Stimulated activated CD8-positive, alpha-beta memory T cell treated with anti-CD3 and anti-CD28 coated beads, Interleukin-15, amount 100 ng/mL, for 1 hour (primary cell): ENCODE results near the gene EPHB2.

Experiments
- DNase-seq: peaks from one replicate; pipeline ENCODE4 v3.0.0-alpha.2; 2020; ENCODE audit warnings: low read depth

The EPHB2 gene

GRCh38 chr1:22886211-22886610, 175.6 kb downstream of the EPHB2 start:
- DNase-seq = no peak

- no peak for DNase-seq
Observed at GRCh38 chr1:22887491-22887890, 176.9 kb downstream of the EPHB2 start.

DNA sequence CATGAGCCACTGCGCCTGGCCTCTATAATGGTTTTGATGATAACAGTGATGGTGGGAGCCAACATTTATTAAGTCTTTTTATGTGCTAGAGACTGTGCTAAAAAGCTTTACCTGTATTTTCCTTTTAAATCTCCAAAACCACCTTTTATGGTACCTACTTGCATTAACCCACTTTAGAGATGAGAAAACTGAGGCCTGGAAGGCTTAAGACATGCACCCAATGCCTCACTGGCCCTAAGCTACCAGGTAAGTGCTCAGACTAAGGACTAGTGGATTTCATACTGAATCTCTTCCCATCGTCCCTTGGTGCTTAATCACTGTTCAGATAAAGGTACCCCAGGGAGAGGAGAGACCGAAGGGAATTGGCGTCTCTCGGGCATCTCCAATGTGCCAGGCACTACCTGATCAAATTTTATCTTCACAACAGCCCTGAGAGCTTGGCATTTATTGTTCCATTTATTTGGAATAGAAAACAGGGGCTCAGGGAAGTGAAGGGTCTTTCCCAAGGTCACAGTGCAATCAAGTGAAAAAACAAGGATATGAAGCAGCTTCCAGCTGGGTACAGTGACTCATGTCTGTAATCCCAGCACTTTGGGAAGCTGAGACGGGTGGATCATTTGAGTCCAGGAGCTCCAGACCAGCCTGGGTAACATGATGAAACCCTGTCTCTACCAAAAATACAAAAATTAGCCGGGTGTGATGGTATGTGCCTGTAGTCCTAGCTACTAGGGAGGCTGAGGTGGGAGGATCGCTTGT, 177.9 kb downstream of the EPHB2 start:
- no peak for DNase-seq

- DNase-seq = no peak
Observed at GRCh38 chr1:22889213-22889827, 178.7 kb downstream of the EPHB2 start.

DNA sequence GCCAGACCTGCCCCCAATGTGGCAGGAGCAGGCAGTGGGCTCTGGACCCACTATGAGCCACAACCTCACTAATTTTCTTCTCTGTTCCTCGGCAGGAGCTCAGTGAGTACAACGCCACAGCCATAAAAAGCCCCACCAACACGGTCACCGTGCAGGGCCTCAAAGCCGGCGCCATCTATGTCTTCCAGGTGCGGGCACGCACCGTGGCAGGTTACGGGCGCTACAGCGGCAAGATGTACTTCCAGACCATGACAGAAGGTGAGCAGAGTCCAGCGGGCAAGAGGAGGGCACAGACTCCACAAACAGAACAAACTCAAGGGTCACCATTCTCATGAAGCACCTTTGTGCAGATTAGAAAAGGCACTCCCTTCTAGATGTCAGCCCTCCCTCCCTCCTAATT, 182.2 kb downstream of the EPHB2 start:
- DNase-seq = no peak

DNA sequence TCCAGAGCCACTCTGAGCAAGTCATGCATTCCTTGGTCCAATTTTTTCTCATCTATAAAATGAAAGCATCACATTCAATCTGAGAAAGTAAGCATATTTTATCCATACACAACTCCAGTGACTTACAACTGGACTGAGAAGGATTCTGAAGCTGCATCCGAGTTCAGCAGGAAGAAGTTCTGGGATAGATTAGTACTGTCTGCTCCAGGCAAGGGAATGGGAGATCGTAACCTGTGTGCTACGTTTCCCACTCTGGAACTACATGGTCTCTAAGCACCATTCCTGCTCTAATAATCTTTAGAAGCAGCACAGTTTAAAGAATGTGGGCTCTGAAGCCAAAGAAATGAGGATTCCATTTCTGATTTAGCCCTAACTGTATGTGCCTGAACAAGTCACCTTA, 182.7 kb downstream of the EPHB2 start:
- DNase-seq = no peak

DNA sequence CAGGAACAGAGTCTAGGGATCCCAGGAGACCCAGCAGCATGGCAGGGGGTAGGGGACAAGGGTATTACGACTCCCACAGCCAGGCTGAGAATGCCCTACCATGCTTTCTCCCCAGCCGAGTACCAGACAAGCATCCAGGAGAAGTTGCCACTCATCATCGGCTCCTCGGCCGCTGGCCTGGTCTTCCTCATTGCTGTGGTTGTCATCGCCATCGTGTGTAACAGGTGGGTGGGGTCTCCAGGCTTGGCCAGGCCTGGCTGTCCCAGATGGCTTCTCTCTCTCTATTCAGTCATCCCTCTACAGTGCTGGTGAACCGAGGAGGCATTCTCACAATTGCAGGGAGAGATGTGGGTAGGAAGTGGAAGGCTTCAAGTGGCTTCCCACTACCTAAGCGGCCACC, 184.7 kb downstream of the EPHB2 start:
- no peak for DNase-seq

GRCh38 chr1:22896184-22896583, 185.5 kb downstream of the EPHB2 start:
- DNase-seq = no peak

DNA sequence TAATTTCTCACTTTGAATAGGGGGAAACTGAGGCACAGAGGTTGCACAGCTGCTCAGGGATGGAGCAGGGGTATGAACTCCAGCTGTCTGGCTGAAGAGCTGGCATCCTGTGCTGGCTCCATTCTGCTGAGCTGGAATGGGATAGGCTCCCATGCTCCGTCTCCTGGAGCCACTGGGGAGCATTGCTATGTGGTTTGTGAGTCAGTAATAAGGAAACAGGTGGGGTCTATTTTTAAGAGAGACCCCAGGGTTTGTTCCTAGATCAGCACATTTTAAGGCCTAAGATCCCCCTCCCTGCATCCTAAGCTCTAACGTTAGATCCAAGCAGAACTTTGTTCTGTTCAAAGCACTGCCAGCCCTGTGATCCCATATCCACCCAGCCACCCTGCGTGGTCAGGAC, 189.8 kb downstream of the EPHB2 start:
- DNase-seq = no peak

DNA sequence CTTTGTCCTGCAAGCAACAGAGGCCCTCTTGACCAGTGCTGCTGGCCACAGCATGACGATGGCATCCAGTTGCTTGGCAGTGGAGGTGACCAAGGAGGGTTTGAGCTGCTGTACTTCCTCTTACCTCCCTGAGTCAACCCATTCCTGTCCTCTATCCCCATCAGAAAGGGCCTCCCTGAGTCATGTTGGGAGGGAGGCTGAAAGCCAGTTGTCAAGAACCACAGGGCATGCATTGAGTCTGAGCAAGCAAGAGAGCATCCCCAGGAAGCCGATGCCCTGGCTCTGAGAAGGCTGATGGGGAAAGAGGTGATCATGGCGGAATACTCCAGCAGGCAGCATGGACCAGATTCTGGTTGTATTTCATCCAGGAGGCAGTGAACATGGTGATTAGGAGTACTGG, 192.5 kb downstream of the EPHB2 start:
- no peak for DNase-seq

DNA sequence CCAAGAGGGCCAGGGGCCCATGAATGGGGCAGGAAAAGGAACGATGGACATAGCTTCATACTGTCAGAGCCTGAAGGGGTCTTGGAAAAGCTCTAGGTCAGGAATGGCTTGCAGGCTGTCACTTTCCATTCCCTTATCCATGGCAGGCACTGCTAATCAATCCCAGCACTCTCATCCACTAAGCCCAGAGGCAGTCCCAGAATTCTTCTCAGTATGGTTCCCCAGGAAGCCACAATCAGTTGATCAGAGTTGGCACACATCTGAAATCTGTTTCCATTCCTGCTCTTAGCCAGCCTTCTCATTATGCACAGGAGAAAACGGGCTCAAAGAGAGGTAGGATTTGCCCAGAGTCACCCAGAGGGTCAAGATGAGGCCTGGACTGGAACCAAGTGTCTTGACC, 196.3 kb downstream of the EPHB2 start:
- DNase-seq = no peak

DNA sequence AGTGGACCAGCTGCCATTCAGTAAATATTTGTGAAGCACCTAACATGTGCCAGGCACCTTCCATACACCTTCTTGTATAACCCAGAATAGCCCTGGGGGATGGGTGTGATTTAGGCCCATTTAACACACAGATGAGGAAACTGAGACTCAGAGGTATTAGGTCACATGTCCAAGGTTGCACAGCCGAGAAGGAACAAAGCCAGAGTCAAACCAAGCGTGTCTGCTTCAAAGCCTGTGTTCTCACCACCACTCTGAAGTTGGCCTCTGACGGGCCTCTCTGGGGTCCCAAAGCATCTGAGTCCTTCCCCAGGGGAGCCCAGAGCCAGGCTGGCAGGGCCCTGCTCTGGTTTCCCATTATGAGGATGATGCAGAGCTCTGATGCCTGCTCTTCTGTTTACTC, 196.9 kb downstream of the EPHB2 start:
- DNase-seq = no peak

DNA sequence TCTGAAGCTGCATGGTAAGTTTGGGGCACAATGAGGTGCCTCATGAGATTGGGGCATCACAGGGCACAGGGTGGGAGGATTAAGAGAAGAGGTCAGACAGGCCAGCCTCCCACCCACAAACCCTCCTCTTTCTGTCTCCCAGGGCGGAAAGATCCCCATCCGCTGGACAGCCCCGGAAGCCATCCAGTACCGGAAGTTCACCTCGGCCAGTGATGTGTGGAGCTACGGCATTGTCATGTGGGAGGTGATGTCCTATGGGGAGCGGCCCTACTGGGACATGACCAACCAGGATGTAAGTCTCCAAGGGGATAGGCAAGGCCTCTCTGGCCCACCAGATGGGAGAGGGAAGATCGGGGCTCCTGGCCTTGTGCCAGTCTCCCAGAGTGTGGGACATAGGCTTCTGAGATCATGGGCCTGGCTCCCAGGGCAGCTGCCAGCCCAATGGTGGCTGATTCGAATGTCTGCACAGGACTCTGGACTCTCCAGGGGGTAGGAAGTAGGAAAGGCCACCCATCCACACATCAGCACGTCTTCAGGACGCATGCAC, 198.3 kb downstream of the EPHB2 start:
- no peak for DNase-seq

- no peak for DNase-seq
Observed at GRCh38 chr1:22910286-22910685, 199.6 kb downstream of the EPHB2 start.

- DNase-seq = no peak
Observed at GRCh38 chr1:22910986-22911651, 200.5 kb downstream of the EPHB2 start.

DNA sequence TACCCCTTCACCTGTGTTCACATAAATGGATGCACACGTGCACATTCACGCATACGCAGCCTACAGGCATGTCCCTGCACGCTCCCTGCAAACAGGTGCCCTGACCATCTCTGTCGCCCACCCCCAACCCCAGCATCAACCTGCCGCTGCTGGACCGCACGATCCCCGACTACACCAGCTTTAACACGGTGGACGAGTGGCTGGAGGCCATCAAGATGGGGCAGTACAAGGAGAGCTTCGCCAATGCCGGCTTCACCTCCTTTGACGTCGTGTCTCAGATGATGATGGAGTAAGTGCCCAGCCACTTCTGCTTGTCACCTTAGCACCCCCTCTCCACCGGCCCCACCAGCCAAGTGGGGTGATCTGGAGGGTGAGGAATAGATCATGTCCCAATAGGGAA, 201.7 kb downstream of the EPHB2 start:
- DNase-seq = no peak

- no peak for DNase-seq
Observed at GRCh38 chr1:22913421-22914141, 202.9 kb downstream of the EPHB2 start.

DNA sequence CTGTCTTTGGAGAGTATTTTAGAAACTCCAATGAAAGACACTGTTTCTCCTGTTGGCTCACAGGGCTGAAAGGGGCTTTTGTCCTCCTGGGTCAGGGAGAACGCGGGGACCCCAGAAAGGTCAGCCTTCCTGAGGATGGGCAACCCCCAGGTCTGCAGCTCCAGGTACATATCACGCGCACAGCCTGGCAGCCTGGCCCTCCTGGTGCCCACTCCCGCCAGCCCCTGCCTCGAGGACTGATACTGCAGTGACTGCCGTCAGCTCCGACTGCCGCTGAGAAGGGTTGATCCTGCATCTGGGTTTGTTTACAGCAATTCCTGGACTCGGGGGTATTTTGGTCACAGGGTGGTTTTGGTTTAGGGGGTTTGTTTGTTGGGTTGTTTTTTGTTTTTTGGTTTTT, 203.5 kb downstream of the EPHB2 start:
- DNase-seq = no peak

DNA sequence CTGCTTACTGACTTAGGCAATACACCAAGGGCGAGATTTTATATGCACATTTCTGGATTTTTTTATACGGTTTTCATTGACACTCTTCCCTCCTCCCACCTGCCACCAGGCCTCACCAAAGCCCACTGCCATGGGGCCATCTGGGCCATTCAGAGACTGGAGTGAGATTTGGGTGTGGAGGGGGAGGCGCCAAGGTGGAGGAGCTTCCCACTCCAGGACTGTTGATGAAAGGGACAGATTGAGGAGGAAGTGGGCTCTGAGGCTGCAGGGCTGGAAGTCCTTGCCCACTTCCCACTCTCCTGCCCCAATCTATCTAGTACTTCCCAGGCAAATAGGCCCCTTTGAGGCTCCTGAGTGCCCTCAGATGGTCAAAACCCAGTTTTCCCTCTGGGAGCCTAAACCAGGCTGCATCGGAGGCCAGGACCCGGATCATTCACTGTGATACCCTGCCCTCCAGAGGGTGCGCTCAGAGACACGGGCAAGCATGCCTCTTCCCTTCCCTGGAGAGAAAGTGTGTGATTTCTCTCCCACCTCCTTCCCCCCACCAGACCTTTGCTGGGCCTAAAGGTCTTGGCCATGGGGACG, 204.1 kb downstream of the EPHB2 start:
- DNase-seq = no peak

GRCh38 chr1:22915231-22915630, 204.6 kb downstream of the EPHB2 start:
- DNase-seq = no peak

DNA sequence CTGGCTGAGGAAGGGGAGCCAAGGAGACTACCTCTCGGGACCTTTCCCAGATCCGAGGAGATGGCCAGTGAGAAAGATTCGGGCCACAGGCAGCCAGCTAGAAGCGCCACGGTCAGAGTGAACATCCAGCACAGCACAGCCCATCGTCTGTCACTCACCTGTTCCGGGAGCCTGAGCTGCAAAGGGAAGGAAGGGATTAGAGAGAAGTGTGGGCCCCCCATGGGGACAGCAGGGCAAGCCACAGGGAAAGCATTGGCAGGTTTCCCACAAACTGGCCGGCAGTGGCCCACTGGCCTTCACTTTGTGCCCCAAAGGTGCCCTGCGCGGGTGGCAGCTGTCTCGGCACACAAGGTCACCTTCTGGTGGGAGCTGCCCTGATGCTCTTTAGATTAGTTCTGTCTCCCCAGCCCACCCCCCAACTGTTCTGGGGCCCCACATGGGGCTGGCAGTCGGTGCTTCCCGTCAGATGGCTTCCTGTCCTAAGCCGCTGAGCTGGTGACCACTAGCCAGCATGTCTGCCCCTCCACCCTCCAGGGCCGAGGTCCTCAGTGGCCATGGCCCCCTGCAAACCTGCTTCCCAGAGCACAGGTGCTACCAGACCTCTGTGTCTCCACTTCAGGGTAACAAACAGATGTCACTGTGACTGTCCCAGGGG, 205.3 kb downstream of the EPHB2 start:
- no peak for DNase-seq

- DNase-seq = no peak
Observed at GRCh38 chr1:22916471-22916820, 205.8 kb downstream of the EPHB2 start.
